Measurements from ENCODE around the gene PRXL2B. TPM values are rescaled to one million over a fixed set of nuclear protein-coding genes. Genes with fewer than 3 reads are reported as not detected.

Gene PRXL2B
- polyA plus RNA-seq, 1 experiment: 10.2 TPM

- Histone ChIP-seq H3K4me3 (ENCODE audit: low read depth, low read length) (peak within 1 kb of the TSS; percentile 57), H3K27me3 (ENCODE audit: control insufficient read depth, insufficient read depth, low read length) (peaks cover 4% of the 10 kb centered on the region), H3K9me3 (ENCODE audit: control insufficient read depth, insufficient read depth, low read length) (no peaks in the 10 kb centered on the region; the same call in 1 of the 2 replicates), H3K27ac (ENCODE audit: low read depth, low read length) (peak within 1 kb of the TSS; percentile 31)
- DNase-seq (ENCODE audit: low read depth, low spot score): no peak
- ChIA-PET POLR2A (interaction anchor here (1.2 kb wide), 1 partner anchor 30 kb away, joined by 6 read pairs; the partner anchor contains the start of gene PRXL2B), CTCF (interaction anchor here (0.6 to 1.4 kb wide), 4 partner anchors 9 to 869 kb away, joined by 3 to 6 read pairs (median 4); no protein-coding TSS in a partner anchor)
- TF ChIP-seq CTCF (IDR thresholded peaks at IDR 0.05; ENCODE audit: low read depth, low read length): 0 out of 2 replicates have a peak, but pooled peaks have one; percentile 14
Measured at GRCh38 chr1:2556277-2556677, 30.3 kb upstream of the PRXL2B start, which contains the start of gene TNFRSF14. Gene TNFRSF14, plus strand, starts transcription at chr1:2556371. Its CDS starts 294 bp downstream, at chr1:2556665.

GRCh38 chr1:2556678-2557481 is 29.7 kb upstream of the PRXL2B start:
- DNase-seq (ENCODE audit: low read depth, low spot score): no peak
- TF ChIP-seq CTCF (IDR thresholded peaks at IDR 0.05; ENCODE audit: low read depth, low read length): no peak
- no peaks in the 10 kb centered on the region; the same call in 1 of the 2 replicates for H3K9me3 ChIP-seq (ENCODE audit: control insufficient read depth, insufficient read depth, low read length)
- POLR2A ChIA-PET: interaction anchor here (1.2 kb wide), 1 partner anchor 29 kb away, joined by 6 read pairs; the partner anchor contains the start of gene PRXL2B
- CTCF ChIA-PET: interaction anchor here (1.2 kb wide), 1 partner anchor 10 kb away, joined by 6 read pairs; no protein-coding TSS in a partner anchor
- H3K4me3 ChIP-seq (ENCODE audit: low read depth, low read length): peak overlapping the region; percentile 57
- H3K27me3 ChIP-seq (ENCODE audit: control insufficient read depth, insufficient read depth, low read length): peaks cover 4% of the 10 kb centered on the region
- peak overlapping the region; percentile 31 for H3K27ac ChIP-seq (ENCODE audit: low read depth, low read length)

GRCh38 chr1:2557482-2558400 is 28.8 kb upstream of the PRXL2B start:
- no peak overlapping the region for H3K27ac ChIP-seq (ENCODE audit: low read depth, low read length)
- POLR2A ChIA-PET: no interaction called here
- no peaks in the 10 kb centered on the region for H3K27me3 ChIP-seq (ENCODE audit: control insufficient read depth, insufficient read depth, low read length)
- DNase-seq (ENCODE audit: low read depth, low spot score): no peak
- no peak for TF ChIP-seq CTCF (IDR thresholded peaks at IDR 0.05; ENCODE audit: low read depth, low read length)
- no peak overlapping the region for H3K4me3 ChIP-seq (ENCODE audit: low read depth, low read length)
- CTCF ChIA-PET: no interaction called here
- H3K9me3 ChIP-seq (ENCODE audit: control insufficient read depth, insufficient read depth, low read length): no peaks in the 10 kb centered on the region; the same call in 1 of the 2 replicates

GRCh38 chr1:2558420-2558819 is 28.2 kb upstream of the PRXL2B start:
- H3K9me3 ChIP-seq (ENCODE audit: control insufficient read depth, insufficient read depth, low read length): no peaks in the 10 kb centered on the region; the same call in 1 of the 2 replicates
- no peak overlapping the region for H3K27ac ChIP-seq (ENCODE audit: low read depth, low read length)
- DNase-seq (ENCODE audit: low read depth, low spot score): no peak
- ChIA-PET CTCF (no interaction called here), POLR2A (no interaction called here)
- no peak overlapping the region for H3K4me3 ChIP-seq (ENCODE audit: low read depth, low read length)
- no peak for TF ChIP-seq CTCF (IDR thresholded peaks at IDR 0.05; ENCODE audit: low read depth, low read length)
- peaks cover 1% of the 10 kb centered on the region for H3K27me3 ChIP-seq (ENCODE audit: control insufficient read depth, insufficient read depth, low read length)

All from AG04450 (cell line).